Lung (tissue), 12 donors: ENCODE measurements around the gene NDUFS2. TPM values are rescaled to one million over a fixed set of nuclear protein-coding genes. Genes with fewer than 3 reads are reported as not detected.
A peak's percentile ranks its signal among the peaks of the same experiment; 100 is the strongest.
"Not testable (repeated sequence)": the region's sequence is repeated elsewhere in the genome, so short reads cannot be mapped to it uniquely, and the experiment has no call there.

Source experiments
- ATAC-seq: fragments of 200-7000 bp; cut with Tn5 transposase; one replicate; pipeline ENCODE4 v1.9.1; 2020; ENCODE audit warnings: moderate number of reproducible peaks; ENCODE audit not compliant: insufficient read depth, low FRiP score
- DNase-seq, 3 donors: peaks; one replicate each; pipeline ENCODE4 v3.0.0-alpha.2; 2013 to 2017
- H3K27ac ChIP-seq, 2 donors: one replicate each; pipeline ENCODE4 v1.5.1; 2013; ENCODE audit warnings: mild to moderate bottlenecking in 2 of 2, moderate library complexity in 2 of 2, control low read depth in 1 of 2, inconsistent platforms in 1 of 2, low read depth in 1 of 2, low read length in 1 of 2
- H3K27me3 ChIP-seq, 3 donors: one replicate each; pipeline ENCODE4 v1.5.1; 2013; ENCODE audit warnings: low read length in 2 of 3; ENCODE audit not compliant: control insufficient read depth in 3 of 3, insufficient read depth in 3 of 3
- H3K36me3 ChIP-seq, 4 donors: one replicate each; pipeline ENCODE4 v1.5.1; 2013; ENCODE audit warnings: low read length in 4 of 4, mild to moderate bottlenecking in 1 of 4, moderate library complexity in 1 of 4; ENCODE audit not compliant: control insufficient read depth in 4 of 4, insufficient read depth in 4 of 4
- H3K4me1 ChIP-seq, 5 donors: one replicate each; pipeline ENCODE4 v1.5.1; 2013; ENCODE audit warnings: low read length in 5 of 5, mild to moderate bottlenecking in 2 of 5, moderate library complexity in 1 of 5; ENCODE audit not compliant: control insufficient read depth in 5 of 5, insufficient read depth in 5 of 5
- H3K4me3 ChIP-seq: one replicate; pipeline ENCODE4 v1.5.1; 2013; ENCODE audit warnings: mild to moderate bottlenecking, control low read depth, moderate library complexity
- H3K9ac ChIP-seq, 2 donors: one replicate each; pipeline ENCODE4 v1.5.1; 2013; ENCODE audit warnings: low read length in 2 of 2, control low read depth in 1 of 2; ENCODE audit not compliant: insufficient read depth in 1 of 2
- H3K9me3 ChIP-seq, 4 donors: one replicate each; pipeline ENCODE4 v1.5.1; 2013; ENCODE audit warnings: low read length in 3 of 4, mild to moderate bottlenecking in 1 of 4, moderate library complexity in 1 of 4; ENCODE audit not compliant: control insufficient read depth in 4 of 4, insufficient read depth in 3 of 4
- CTCF ChIP-seq: IDR thresholded peaks from 2 replicates; pipeline ENCODE4 v1.5.1; 2012; ENCODE audit warnings: mild to moderate bottlenecking; ENCODE audit errors: control extremely low read depth, extremely low read depth
- WGBS, 2 donors: extraction: QIAGEN DNeasy Blood & Tissue Kit; methylation state at CpG; one replicate each; pipeline ENCODE4 v1.1.7; 2013; 5-methylcytosine and 5-hydroxymethylcytosine counted together
- polyA plus RNA-seq, 2 donors: library from polyadenylated mRNA; stranded (reverse); fragments of 200-250 nt; gene quantifications; one replicate each; pipeline ENCODE4 v1.2.1, GENCODE V29; 2013
- total RNA-seq, 2 donors: library from RNA; depleted of rRNA in 1 of 2; stranded (reverse); fragments of >200 nt in 1 of 2; gene quantifications; one replicate each; pipeline ENCODE4 v1.2.1, GENCODE V29; 2014 to 2021
- donor health status: control.
- donor health status: control.
- donor health status: Bipolar disorder and iron deficiency.
- donor health status: healthy.
- donor health status: DM: yes; HTN: yes; CAD: no.

NDUFS2 gene
- total and polyA plus RNA-seq, 4 donors, result 40.2 to 104 (median 88.1) TPM

- DNase-seq (no peak), ATAC-seq (no peak)
- Histone ChIP-seq H3K4me3 (no peak overlapping the region), H3K27ac (no peak overlapping the region), H3K4me1 (peaks cover 0 to 16% (median 3%) of the 10 kb centered on the region in 5 donors), H3K9me3 (no peaks in the 10 kb centered on the region), H3K36me3 (no peaks in the 10 kb centered on the region), H3K27me3 (no peaks in the 10 kb centered on the region), H3K9ac (no peak overlapping the region)
- no peak for TF ChIP-seq CTCF
- WGBS, 2 donors, result 74 to 79% methylated on average over 6 of the region's 6 CpGs
Observed at GRCh38 chr1:161222175-161223019, 20.2 kb downstream of the NDUFS2 start.

- no peak overlapping the region for H3K4me3 ChIP-seq
- H3K9me3 ChIP-seq, result no peaks in the 10 kb centered on the region
- ATAC-seq (no peak), DNase-seq (no peak)
- peaks cover 8 to 11% (median 9%) of the 10 kb centered on the region in 4 donors for H3K36me3 ChIP-seq
- H3K27me3 ChIP-seq, result no peaks in the 10 kb centered on the region
- no peak overlapping the region for H3K27ac ChIP-seq
- WGBS, 2 donors, result 89 to 93% methylated on average over 7 of the region's 7 CpGs
- H3K9ac ChIP-seq, result no peak overlapping the region
- H3K4me1 ChIP-seq, result peaks cover 0 to 18% (median 3%) of the 10 kb centered on the region in 5 donors
- TF ChIP-seq CTCF, result no peak
Observed at GRCh38 chr1:161223805-161224694, 21.9 kb downstream of the NDUFS2 start.

- H3K9ac ChIP-seq, H3K9me3 ChIP-seq, H3K27me3 ChIP-seq, DNase-seq, H3K27ac ChIP-seq, ATAC-seq, H3K4me3 ChIP-seq: not testable (repeated sequence)
- Histone ChIP-seq H3K36me3 (peaks cover 8 to 16% (median 13%) of the 10 kb centered on the region in 4 donors), H3K4me1 (peaks cover 0 to 18% (median 3%) of the 10 kb centered on the region in 5 donors)
- 91 to 93% methylated on average over 13 of the region's 13 CpGs for WGBS, 2 donors
Observed at GRCh38 chr1:161224695-161225087, 22.5 kb downstream of the NDUFS2 start.

- no peak for ATAC-seq
- peak overlapping the region; percentile 26 to 62 for H3K27ac ChIP-seq
Observed at GRCh38 chr1:161225178-161225533, 23.0 kb downstream of the NDUFS2 start.

More at GRCh38 chr1:161225178-161225533, 23.0 kb downstream of the NDUFS2 start:
- Histone ChIP-seq H3K36me3 (peaks cover 9 to 20% (median 13%) of the 10 kb centered on the region in 4 donors), H3K27me3 (no peaks in the 10 kb centered on the region), H3K4me1 (peaks cover 0 to 18% (median 3%) of the 10 kb centered on the region in 5 donors), H3K4me3 (no peak overlapping the region), H3K9ac (no peak overlapping the region), H3K9me3 (no peaks in the 10 kb centered on the region)
- 76 to 79% methylated on average over 7 of the region's 7 CpGs for WGBS, 2 donors
- no peak for DNase-seq
- TF ChIP-seq CTCF, result no peak
